HG03064 (cell line): Measurements from ENCODE around the gene ARID3B.
"Not testable (repeated sequence)": the region's sequence is repeated elsewhere in the genome, so short reads cannot be mapped to it uniquely, and the experiment has no call there.

ENCODE experiments used
- ATAC-seq: cut with Tn5 transposase; IDR thresholded peaks from one replicate; pipeline ENCODE4 v1.9.1; 2021; ENCODE audit warnings: low read depth; ENCODE audit not compliant: unreplicated experiment

Gene ARID3B

DNA sequence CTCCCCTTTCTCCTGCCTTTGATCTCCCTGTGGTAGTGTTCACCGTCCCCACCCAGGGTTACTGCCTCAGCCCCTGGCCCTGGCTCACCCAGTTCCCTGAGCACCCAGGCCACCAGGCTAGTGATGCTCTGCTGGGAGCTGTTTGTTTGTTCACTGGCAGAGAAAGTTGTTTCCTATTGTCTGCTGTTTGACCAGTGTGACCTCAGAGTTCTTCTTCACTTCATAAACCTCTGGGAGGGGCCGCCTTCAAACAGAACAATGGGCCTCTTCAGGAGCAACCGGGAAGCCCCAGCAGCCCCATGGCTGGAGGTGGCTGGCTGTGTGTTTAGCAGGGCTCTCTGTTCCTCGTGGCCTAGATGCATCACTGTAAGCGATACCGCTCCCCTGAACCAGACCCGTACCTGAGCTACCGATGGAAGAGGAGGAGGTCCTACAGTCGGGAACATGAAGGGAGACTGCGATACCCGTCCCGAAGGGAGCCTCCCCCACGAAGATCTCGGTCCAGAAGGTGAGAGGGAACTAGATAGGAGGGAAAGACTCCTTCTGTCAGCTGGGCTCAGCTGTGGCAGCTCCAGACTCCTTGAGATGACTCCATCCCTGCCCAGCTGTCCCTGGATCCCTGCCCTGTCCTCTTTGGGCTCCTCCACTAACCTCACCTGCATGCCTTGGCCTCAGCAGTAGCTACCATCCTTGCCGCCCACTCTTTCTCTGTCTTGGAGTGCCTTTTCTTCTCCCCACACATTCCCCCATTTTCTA is 78.0 kb downstream of the ARID3B start:
- ATAC-seq, result no peak

- ATAC-seq, result no peak
Measured at GRCh38 chr15:74619916-74620635, 79.1 kb downstream of the ARID3B start.

GRCh38 chr15:74620636-74621545 is 79.9 kb downstream of the ARID3B start:
- no peak for ATAC-seq

- no peak for ATAC-seq
Measured at GRCh38 chr15:74621546-74621920, 80.5 kb downstream of the ARID3B start.

- ATAC-seq, result no peak
Measured at GRCh38 chr15:74621936-74622335, 80.9 kb downstream of the ARID3B start.

GRCh38 chr15:74622758-74623157 is 81.7 kb downstream of the ARID3B start:
- no peak for ATAC-seq

DNA sequence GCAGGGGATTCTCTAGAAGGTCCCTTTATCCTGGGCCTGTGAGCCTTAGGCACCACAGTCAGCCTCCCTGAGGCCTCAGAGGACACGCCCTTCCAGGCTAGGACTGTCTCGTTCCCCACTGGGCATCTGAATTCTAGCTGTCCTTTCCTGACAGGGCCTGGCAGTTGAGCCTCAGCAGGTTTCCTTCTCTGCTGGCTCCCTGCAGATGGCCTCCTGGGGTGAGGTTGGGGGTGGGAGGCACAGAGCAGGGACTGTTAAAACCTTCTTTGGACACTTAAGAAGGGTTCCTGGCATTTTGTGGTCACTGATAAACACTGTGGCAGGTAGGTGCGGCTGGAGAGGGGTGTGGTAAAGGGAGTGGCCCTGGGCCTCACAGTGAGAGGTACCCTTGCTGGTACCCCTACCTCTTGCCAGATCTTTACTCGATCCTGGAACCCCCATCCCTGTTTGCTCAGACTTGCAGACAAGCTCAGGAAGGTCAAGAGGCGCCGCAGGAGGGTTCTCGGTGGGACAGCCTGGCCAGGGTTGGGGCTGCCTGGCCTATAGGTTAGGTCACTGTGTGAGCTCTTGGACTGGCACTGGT is 83.1 kb downstream of the ARID3B start:
- ATAC-seq, result no peak

DNA sequence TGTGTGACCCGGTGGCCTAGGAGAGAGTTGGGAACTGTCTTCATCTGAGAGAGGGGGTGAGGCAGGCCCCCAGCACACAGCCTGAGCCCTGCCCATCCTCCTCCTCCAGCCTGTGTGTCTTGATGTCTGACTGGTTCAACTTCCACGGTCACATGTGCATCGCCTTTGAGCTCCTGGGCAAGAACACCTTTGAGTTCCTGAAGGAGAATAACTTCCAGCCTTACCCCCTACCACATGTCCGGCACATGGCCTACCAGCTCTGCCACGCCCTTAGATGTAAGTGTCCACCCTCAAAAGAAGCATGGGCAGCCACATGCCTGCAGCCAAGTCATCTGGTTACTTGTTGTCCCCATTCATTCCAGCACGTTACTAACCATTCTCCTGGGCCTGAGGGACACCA is 84.7 kb downstream of the ARID3B start:
- ATAC-seq, result no peak

- no peak for ATAC-seq
Measured at GRCh38 chr15:74626336-74626735, 85.3 kb downstream of the ARID3B start.

DNA sequence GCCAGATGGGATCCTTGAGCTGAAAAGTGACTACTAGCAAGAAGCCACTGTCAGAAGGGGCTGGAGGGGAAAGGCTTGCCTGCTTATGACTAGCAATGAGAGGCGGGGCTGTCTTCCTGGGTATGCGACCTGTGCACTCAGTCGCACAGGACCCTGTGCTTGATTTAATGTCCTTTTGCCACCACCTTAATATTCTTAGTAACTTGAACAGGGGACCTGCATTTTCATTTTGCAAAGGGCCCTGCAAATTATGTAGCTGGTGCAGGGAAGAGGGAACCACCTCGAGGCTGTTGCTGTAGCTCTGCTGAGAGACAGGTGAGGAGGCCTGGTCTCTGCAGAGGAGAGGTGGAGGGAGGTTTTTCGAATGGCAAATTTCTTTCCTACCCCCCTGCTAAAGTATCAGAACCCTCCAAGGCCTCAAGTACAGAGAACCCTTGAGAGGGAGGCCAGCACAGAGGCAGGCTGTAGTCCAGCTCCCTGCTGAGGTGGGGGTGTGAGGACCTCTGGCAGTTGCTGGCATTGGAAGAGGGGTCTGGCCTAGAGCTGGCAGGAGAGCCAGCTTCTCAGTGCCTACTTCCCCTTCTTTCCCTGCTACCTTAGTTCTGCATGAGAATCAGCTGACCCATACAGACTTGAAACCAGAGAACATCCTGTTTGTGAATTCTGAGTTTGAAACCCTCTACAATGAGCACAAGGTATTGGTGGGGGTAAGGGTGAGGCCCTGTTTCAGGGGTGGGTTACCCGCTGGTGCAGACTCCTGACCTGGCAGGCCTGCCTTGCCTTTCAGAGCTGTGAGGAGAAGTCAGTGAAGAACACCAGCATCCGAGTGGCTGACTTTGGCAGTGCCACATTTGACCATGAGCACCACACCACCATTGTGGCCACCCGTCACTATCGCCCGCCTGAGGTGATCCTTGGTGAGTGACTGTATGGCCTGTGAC is 86.0 kb downstream of the ARID3B start:
- ATAC-seq, result no peak

GRCh38 chr15:74627766-74628165 is 86.7 kb downstream of the ARID3B start:
- no peak for ATAC-seq

DNA sequence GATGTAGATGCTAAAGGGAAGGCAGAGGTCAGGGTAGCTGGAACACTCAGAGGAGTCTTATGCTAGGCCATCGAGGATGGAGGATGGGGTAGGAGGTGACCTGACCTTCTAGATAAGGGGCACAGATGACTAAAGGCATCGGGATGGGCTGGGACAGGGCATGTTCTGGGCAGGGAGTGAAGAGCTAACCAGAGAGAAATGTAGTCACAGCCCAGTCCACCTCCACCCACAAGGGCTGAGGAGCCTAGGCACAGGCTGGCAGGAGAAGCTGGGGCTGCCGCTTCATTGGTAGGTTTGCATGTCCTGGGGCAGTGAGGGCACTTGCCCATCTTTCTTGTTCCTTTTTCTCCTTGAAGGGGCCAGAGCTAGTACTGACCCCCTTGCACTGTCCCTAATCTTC is 87.2 kb downstream of the ARID3B start:
- ATAC-seq, result no peak

- ATAC-seq, result no peak
Measured at GRCh38 chr15:74628949-74629348, 87.9 kb downstream of the ARID3B start.

DNA sequence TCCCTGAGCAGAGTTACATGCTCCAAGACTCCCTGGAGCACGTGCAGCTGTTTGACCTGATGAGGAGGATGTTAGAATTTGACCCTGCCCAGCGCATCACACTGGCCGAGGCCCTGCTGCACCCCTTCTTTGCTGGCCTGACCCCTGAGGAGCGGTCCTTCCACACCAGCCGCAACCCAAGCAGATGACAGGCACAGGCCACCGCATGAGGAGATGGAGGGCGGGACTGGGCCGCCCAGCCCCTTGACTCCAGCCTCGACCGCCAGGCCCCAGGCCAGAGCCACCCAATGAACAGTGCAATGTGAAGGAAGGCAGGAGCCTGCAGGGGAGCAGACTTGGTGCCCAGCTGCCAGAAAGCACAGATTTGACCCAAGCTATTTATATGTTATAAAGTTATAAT is 88.7 kb downstream of the ARID3B start:
- ATAC-seq, result not testable (repeated sequence)

DNA sequence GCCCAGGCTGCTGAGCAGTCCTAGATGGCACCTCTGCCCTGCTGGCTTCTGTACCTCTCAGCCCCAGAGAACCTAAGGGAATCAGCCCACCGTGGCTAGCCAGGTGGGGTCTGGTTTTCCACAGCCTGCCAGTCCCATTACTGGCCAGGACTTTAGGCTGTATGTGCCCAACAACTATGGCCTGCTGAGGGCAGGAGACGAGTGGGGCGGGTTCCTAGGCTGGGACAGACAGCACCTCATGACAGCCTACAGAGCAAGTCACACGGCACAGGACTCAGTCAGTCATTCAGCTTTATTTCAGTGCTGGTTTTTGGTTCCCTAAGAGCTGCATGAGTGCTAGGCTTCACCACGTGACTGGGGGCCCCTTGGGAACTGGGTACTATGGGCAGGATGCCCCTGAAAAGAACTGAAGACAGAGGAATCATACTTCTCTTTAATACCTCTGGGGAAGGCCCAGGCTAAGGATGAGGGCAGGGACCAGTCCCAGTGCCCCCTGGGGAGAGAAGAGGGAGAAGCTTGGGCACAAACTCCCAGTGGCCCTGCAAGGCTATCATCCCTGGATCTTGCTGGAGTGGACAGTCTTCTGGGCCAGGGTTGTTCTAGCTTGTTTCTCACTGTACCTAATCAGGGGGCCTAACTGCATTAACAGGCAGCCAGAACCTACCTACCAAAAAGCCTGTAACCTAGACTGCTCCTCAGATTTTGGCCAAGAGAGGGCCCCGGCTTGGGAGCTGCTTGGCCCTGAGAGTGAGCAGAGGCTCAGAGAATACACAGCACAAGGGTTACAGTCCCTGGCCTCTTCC is 89.5 kb downstream of the ARID3B start:
- ATAC-seq, result no peak

DNA sequence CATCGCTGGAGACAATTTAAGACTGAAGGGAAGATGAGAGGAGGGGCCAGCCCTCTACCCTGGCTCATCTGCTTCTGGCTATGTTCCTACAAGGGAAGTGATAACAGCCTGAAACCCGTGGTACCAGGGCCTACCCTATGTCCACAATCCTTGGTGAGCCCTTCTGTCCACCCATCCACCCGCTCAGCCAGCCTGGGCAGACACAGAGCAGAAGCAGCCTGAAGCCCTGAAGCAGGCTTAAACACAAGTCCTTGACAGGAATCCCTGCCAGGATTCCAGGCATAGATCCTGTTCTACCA is 90.0 kb downstream of the ARID3B start:
- ATAC-seq, result no peak

DNA sequence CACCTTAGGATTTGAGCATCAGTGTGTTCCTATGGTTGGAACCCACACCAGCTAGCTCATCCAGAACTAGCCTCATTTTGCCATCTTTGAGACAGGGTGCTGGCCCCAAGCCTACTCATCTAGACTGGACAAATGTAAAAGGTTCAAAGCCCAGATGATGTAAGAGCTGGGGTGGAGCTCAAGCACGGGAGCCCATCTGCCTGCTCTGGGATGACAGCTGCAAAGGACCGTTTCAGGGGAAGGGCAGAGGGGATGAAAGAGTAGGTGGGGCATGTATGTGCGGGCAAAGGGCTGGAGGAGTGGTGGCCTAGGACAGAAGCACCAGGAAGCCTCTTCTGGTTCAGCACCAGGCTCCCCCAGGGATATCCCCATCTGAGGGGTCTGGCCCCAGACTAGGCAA is 90.4 kb downstream of the ARID3B start:
- no peak for ATAC-seq

DNA sequence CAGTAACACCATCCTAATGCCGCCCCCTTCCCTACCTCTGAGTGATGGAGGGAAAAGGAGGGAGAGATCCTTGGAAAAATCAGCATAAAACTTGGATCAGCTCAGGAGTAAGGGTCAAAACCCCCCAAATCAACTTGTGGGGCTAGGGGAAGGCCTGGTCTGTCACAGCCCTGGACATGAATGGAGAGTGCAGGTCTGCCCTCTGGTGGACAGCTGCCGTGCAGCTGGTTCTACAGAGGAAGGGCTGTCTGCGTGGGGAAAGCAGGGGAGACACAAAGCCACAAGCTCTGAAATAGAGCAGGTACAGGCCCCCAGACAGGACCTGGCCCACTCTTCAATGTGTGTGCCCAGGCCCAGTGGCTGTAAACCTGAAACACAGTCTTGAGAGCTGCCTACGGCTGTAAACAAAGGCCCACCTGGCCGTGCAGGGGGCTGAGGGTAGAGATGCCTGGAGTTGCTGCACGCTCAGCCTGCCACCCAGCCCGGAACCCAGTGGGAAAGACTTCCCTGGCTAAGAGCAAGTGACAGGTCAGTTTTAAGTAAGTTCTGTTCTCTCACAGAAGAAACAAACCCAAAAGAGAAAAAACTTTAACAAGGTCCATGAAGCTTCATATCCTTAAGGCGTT is 91.0 kb downstream of the ARID3B start:
- no peak for ATAC-seq

DNA sequence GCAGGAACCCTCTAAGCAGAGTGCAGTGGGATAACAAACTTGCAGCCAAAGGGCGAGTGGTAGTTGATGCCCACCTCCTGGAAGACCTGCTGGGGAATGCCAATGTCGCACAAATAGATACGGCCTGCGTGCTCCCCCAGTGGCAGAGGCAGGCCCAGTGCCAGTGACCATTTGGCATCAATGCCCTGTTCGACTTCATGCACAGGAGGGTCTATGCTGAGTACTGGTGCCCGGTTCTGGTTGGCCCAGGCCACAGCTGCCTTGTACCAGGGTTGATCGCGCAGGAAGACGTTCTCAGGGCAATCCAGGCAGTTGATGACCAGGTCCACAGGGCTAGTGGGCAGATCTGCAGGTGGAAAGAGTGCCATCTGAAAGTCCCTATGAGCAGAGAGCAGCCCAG is 91.6 kb downstream of the ARID3B start:
- ATAC-seq, result no peak
